Measurements from ENCODE around the gene CPZ.
"Not testable (repeated sequence)": the region's sequence is repeated elsewhere in the genome, so short reads cannot be mapped to it uniquely, and the experiment has no call there.

CPZ gene

GRCh38 chr4:8653326-8654000 lies 60.9 kb downstream of the CPZ start:
- no peak for DNase-seq (ENCODE audit: low spot score)

- DNase-seq (ENCODE audit: low spot score) = not testable (repeated sequence)
Measured at GRCh38 chr4:8654139-8654538, 61.6 kb downstream of the CPZ start.

- DNase-seq (ENCODE audit: low spot score) = no peak
Measured at GRCh38 chr4:8655411-8656184, 63.0 kb downstream of the CPZ start.

GRCh38 chr4:8656185-8656517 lies 63.6 kb downstream of the CPZ start:
- DNase-seq (ENCODE audit: low spot score) = no peak

- no peak for DNase-seq (ENCODE audit: low spot score)
Measured at GRCh38 chr4:8656711-8657380, 64.3 kb downstream of the CPZ start.

GRCh38 chr4:8657381-8658088 lies 65.0 kb downstream of the CPZ start:
- DNase-seq (ENCODE audit: low spot score) = no peak

GRCh38 chr4:8662776-8663175 lies 70.2 kb downstream of the CPZ start:
- DNase-seq (ENCODE audit: low spot score) = no peak

GRCh38 chr4:8664031-8664805 lies 71.7 kb downstream of the CPZ start:
- no peak for DNase-seq (ENCODE audit: low spot score)

GRCh38 chr4:8664976-8665375 lies 72.4 kb downstream of the CPZ start:
- no peak for DNase-seq (ENCODE audit: low spot score)

GRCh38 chr4:8665406-8666360 lies 73.1 kb downstream of the CPZ start:
- DNase-seq (ENCODE audit: low spot score) = no peak

GRCh38 chr4:8666581-8666980 lies 74.0 kb downstream of the CPZ start:
- no peak for DNase-seq (ENCODE audit: low spot score)

Data from hematopoietic multipotent progenitor cell treated with erythropoietin and hydrocortisone succinate and interleukin-3 and kit ligand, for 17 days (in vitro differentiated cells).